ENCODE data around the gene CHERP. TPM values are rescaled to one million over a fixed set of nuclear protein-coding genes. Genes with fewer than 3 reads are reported as not detected.

CHERP gene
- 88.6 and 89.8 TPM in 2 replicates for total RNA-seq

GRCh38 chr19:16542045-16542909 lies at the start of gene CHERP:
Gene CHERP, minus strand, starts transcription at chr19:16542437. Its CDS starts 59 bp downstream, at chr19:16542378.
- no peaks in the 10 kb centered on the region for H3K9me3 Mint-ChIP-seq
- H3K4me1 Mint-ChIP-seq: peaks cover 38% of the 10 kb centered on the region
- no peaks in the 10 kb centered on the region for H3K27me3 Mint-ChIP-seq
- peak within 1 kb of the TSS; percentile 91 for H3K4me3 Mint-ChIP-seq
- peak; percentile 99 for DNase-seq
- H3K27ac Mint-ChIP-seq: peak within 1 kb of the TSS; percentile 90
- H3K36me3 Mint-ChIP-seq (ENCODE audit: low read depth): peaks cover 49% of the 10 kb centered on the region
- intact Hi-C loops (cut with micrococcal nuclease): loop anchor here (1.0 to 2.0 kb wide), 5 partner anchors 24 to 86 kb away; partner anchors contain the start of genes C19orf44, CALR3, MED26 and SLC35E1

GRCh38 chr19:16590876-16591802 lies 48.9 kb upstream of the CHERP start:
- Mint-ChIP-seq H3K4me3 (no peak overlapping the region), H3K27ac (no peak overlapping the region), H3K9me3 (no peaks in the 10 kb centered on the region), H3K27me3 (no peaks in the 10 kb centered on the region), H3K36me3 (ENCODE audit: low read depth) (no peaks in the 10 kb centered on the region), H3K4me1 (peaks cover 76% of the 10 kb centered on the region)
- no peak for DNase-seq
- intact Hi-C loops (cut with micrococcal nuclease): no loop called here

- H3K4me3 Mint-ChIP-seq: no peak overlapping the region
- H3K4me1 Mint-ChIP-seq: peaks cover 76% of the 10 kb centered on the region
- peaks cover 6% of the 10 kb centered on the region for H3K36me3 Mint-ChIP-seq (ENCODE audit: low read depth)
- H3K27me3 Mint-ChIP-seq: no peaks in the 10 kb centered on the region
- H3K9me3 Mint-ChIP-seq: no peaks in the 10 kb centered on the region
- intact Hi-C loops (cut with micrococcal nuclease): no loop called here
- peak overlapping the region; percentile 41 for H3K27ac Mint-ChIP-seq
- peak; percentile 59 for DNase-seq
These were observed 47.7 kb upstream of the CHERP start for GRCh38 chr19:16589917-16590316.

- Mint-ChIP-seq H3K27ac (peak overlapping the region; percentile 96), H3K4me3 (peak overlapping the region; percentile 87), H3K4me1 (peaks cover 75% of the 10 kb centered on the region), H3K9me3 (no peaks in the 10 kb centered on the region), H3K36me3 (ENCODE audit: low read depth) (peaks cover 6% of the 10 kb centered on the region), H3K27me3 (no peaks in the 10 kb centered on the region)
- no peak for DNase-seq
- intact Hi-C loops (cut with micrococcal nuclease): no loop called here
These were observed 46.8 kb upstream of the CHERP start for GRCh38 chr19:16588824-16589577.

GRCh38 chr19:16587833-16588823 lies 45.9 kb upstream of the CHERP start:
- peak overlapping the region; percentile 87 for H3K4me3 Mint-ChIP-seq
- H3K27me3 Mint-ChIP-seq: no peaks in the 10 kb centered on the region
- peaks cover 72% of the 10 kb centered on the region for H3K4me1 Mint-ChIP-seq

GRCh38 chr19:16586991-16587832 lies 45.0 kb upstream of the CHERP start:
- Mint-ChIP-seq H3K27me3 (no peaks in the 10 kb centered on the region), H3K4me3 (peak overlapping the region; percentile 87), H3K27ac (peak overlapping the region; percentile 96), H3K9me3 (no peaks in the 10 kb centered on the region), H3K36me3 (ENCODE audit: low read depth) (peaks cover 6% of the 10 kb centered on the region), H3K4me1 (peaks cover 72% of the 10 kb centered on the region)
- intact Hi-C loops (cut with micrococcal nuclease): loop anchor here (1.0 kb wide), 1 partner anchor 21 kb away; no protein-coding TSS in a partner anchor
- DNase-seq: peak; percentile 86

More at GRCh38 chr19:16587833-16588823, 45.9 kb upstream of the CHERP start:
- no peaks in the 10 kb centered on the region for H3K9me3 Mint-ChIP-seq
- H3K27ac Mint-ChIP-seq: peak overlapping the region; percentile 96
- H3K36me3 Mint-ChIP-seq (ENCODE audit: low read depth): peaks cover 6% of the 10 kb centered on the region
- intact Hi-C loops (cut with micrococcal nuclease): loop anchor here (1.0 kb wide), 1 partner anchor 22 kb away; no protein-coding TSS in a partner anchor
- DNase-seq: peak; percentile 87

GRCh38 chr19:16586477-16586871 lies 44.2 kb upstream of the CHERP start:
- peaks cover 6% of the 10 kb centered on the region for H3K36me3 Mint-ChIP-seq (ENCODE audit: low read depth)
- intact Hi-C loops (cut with micrococcal nuclease): no loop called here
- DNase-seq: peak; percentile 58
- peak overlapping the region; percentile 96 for H3K27ac Mint-ChIP-seq
- peaks cover 71% of the 10 kb centered on the region for H3K4me1 Mint-ChIP-seq
- no peaks in the 10 kb centered on the region for H3K9me3 Mint-ChIP-seq
- peak overlapping the region; percentile 87 for H3K4me3 Mint-ChIP-seq
- H3K27me3 Mint-ChIP-seq: no peaks in the 10 kb centered on the region

- no peaks in the 10 kb centered on the region for H3K27me3 Mint-ChIP-seq
- no peaks in the 10 kb centered on the region for H3K9me3 Mint-ChIP-seq
- H3K36me3 Mint-ChIP-seq (ENCODE audit: low read depth): peaks cover 6% of the 10 kb centered on the region
- H3K4me1 Mint-ChIP-seq: peaks cover 73% of the 10 kb centered on the region
- peak; percentile 78 for DNase-seq
- H3K4me3 Mint-ChIP-seq: peak overlapping the region; percentile 87
- intact Hi-C loops (cut with micrococcal nuclease): no loop called here
- H3K27ac Mint-ChIP-seq: peak overlapping the region; percentile 96
These were observed 43.7 kb upstream of the CHERP start for GRCh38 chr19:16585808-16586476.

- H3K27ac Mint-ChIP-seq: peak overlapping the region; percentile 96
- intact Hi-C loops (cut with micrococcal nuclease): no loop called here
- peaks cover 6% of the 10 kb centered on the region for H3K36me3 Mint-ChIP-seq (ENCODE audit: low read depth)
- peak overlapping the region; percentile 87 for H3K4me3 Mint-ChIP-seq
- DNase-seq: peak; percentile 67
- H3K9me3 Mint-ChIP-seq: no peaks in the 10 kb centered on the region
- H3K4me1 Mint-ChIP-seq: peaks cover 71% of the 10 kb centered on the region
- no peaks in the 10 kb centered on the region for H3K27me3 Mint-ChIP-seq
These were observed 43.0 kb upstream of the CHERP start for GRCh38 chr19:16585094-16585801.

GRCh38 chr19:16584248-16585093 lies 42.2 kb upstream of the CHERP start:
- Mint-ChIP-seq H3K27me3 (no peaks in the 10 kb centered on the region), H3K4me1 (peaks cover 67% of the 10 kb centered on the region), H3K36me3 (ENCODE audit: low read depth) (peaks cover 9% of the 10 kb centered on the region), H3K27ac (peak overlapping the region; percentile 96), H3K4me3 (peak overlapping the region; percentile 87), H3K9me3 (no peaks in the 10 kb centered on the region)
- intact Hi-C loops (cut with micrococcal nuclease): loop anchor here (1.0 kb wide), 3 partner anchors 12 to 44 kb away; partner anchors contain the start of genes CHERP, MED26 and SLC35E1
- peak; percentile 97 for DNase-seq

All from activated CD4-positive, alpha-beta T cell treated with anti-CD3 and anti-CD28 coated beads, Interleukin-2, amount 10 ng/mL, durations not matched to agents 24 days and 14 days (primary cell).